AG04449 (cell line): ENCODE data around the gene TNS1.

Experiments used
- CTCF ChIA-PET: fragments of 350-600 bp; formaldehyde crosslinking; extraction: SDS; loops from one replicate; lab custom pipeline; 2021; ENCODE audit warnings: antibody characterized with exemption; lab: Yijun Ruan, JAX
- POLR2A ChIA-PET: fragments of 400-600, 350-600 bp; formaldehyde crosslinking; extraction: SDS; loops from one replicate; lab custom pipeline; 2020; ENCODE audit warnings: antibody characterized with exemption, inconsistent platforms; lab: Yijun Ruan, JAX
- DNase-seq: peaks from one replicate; pipeline ENCODE4 v3.0.0-alpha.2; 2010; ENCODE audit warnings: low read depth, low spot score
- H3K4me3 ChIP-seq: 2 replicates; pipeline ENCODE4 v1.5.1; 2011; ENCODE audit warnings: low read depth, mild to moderate bottlenecking, control low read depth, low read length
- TF ChIP-seq, protein P1 (sequence below): IDR thresholded peaks from one replicate; pipeline ENCODE4 v1.5.1; 2011; ENCODE audit warnings: mild to moderate bottlenecking, moderate library complexity, low read length, control low read depth, inconsistent platforms; ENCODE audit not compliant: insufficient read depth; ENCODE audit errors: missing control alignments

Gene TNS1

GRCh38 chr2:217784996-217785543, 217.7 kb downstream of the TNS1 start:
- no peak for DNase-seq
- ChIA-PET POLR2A (interaction anchor here (0.9 kb wide), 1 partner anchor 73 kb away, joined by 3 read pairs; no protein-coding TSS in a partner anchor), CTCF (interaction anchor here (0.8 to 8.5 kb wide), 47 partner anchors 9 to 387 kb away, joined by 3 to 154 read pairs (median 9); partner anchors contain the start of gene RUFY4)
- TF ChIP-seq, protein P1, sequence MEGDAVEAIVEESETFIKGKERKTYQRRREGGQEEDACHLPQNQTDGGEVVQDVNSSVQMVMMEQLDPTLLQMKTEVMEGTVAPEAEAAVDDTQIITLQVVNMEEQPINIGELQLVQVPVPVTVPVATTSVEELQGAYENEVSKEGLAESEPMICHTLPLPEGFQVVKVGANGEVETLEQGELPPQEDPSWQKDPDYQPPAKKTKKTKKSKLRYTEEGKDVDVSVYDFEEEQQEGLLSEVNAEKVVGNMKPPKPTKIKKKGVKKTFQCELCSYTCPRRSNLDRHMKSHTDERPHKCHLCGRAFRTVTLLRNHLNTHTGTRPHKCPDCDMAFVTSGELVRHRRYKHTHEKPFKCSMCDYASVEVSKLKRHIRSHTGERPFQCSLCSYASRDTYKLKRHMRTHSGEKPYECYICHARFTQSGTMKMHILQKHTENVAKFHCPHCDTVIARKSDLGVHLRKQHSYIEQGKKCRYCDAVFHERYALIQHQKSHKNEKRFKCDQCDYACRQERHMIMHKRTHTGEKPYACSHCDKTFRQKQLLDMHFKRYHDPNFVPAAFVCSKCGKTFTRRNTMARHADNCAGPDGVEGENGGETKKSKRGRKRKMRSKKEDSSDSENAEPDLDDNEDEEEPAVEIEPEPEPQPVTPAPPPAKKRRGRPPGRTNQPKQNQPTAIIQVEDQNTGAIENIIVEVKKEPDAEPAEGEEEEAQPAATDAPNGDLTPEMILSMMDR: no peak
- H3K4me3 ChIP-seq: no peak overlapping the region

GRCh38 chr2:217783243-217783642, 219.6 kb downstream of the TNS1 start:
- TF ChIP-seq, protein P1: no peak
- ChIA-PET CTCF (interaction anchor here (1.0 to 1.7 kb wide), 9 partner anchors 8 to 287 kb away, joined by 3 to 11 read pairs (median 3); partner anchors contain the start of gene RUFY4), POLR2A (no interaction called here)
- no peak for DNase-seq
- H3K4me3 ChIP-seq: no peak overlapping the region

GRCh38 chr2:217777906-217778305, 224.9 kb downstream of the TNS1 start:
- CTCF ChIA-PET: interaction anchor here (0.9 to 9.5 kb wide), 5 partner anchors 11 to 296 kb away, joined by 3 to 154 read pairs (median 3); no protein-coding TSS in a partner anchor
- DNase-seq: no peak

DNA sequence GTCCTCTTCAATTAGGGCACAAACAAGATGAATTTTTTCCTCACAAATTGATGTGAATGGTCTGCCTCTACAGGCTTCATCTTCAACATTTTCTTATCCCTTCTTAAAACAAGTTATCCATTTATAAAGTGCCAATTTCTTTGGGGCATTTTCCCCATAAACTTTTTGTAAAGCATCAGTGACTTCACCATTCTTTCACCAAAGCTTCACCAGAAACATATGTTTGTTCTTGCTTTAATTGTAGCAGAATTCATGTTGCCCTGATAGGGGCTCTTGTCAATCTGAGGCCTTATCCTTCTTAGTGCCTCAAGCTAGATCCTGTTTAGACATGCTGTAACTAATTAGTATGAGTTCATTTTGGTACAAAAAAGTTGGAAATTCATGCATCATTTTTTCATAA, 226.2 kb downstream of the TNS1 start:
- H3K4me3 ChIP-seq: no peak overlapping the region
- TF ChIP-seq, protein P1: no peak
- ChIA-PET POLR2A (no interaction called here), CTCF (interaction anchor here (0.7 to 9.5 kb wide), 5 partner anchors 12 to 297 kb away, joined by 3 to 154 read pairs (median 3); no protein-coding TSS in a partner anchor)
- DNase-seq: no peak

More at GRCh38 chr2:217777906-217778305, 224.9 kb downstream of the TNS1 start:
- no peak overlapping the region for H3K4me3 ChIP-seq
- POLR2A ChIA-PET: no interaction called here
- TF ChIP-seq, protein P1: no peak

DNA sequence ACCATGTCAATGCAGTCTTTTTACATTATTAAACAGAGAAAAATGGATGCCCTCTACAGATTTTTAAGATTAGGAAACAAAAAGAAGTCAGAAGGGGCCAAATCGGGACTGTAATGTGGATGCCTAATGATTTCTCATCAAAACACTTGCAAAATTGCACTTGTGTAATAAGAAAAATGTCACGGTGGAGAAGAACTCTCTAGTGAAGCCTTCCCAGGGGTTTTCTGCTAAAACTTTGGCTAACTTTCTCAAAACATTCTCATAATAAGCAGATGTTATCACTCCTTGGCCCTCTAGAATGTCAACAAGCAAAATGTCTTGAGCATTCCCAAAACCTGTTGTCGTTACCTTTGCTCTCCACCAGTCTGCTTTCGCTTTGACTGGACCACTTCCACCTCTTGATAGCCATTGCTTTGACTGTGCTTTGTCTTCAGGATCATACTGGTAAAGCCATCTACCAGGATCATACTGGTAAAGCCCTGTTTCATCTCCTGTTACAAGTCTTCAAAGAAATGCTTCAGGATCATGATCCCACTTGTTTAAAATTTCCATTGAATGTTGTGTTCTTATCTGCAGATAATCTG, 226.8 kb downstream of the TNS1 start:
- TF ChIP-seq, protein P1: no peak
- CTCF ChIA-PET: interaction anchor here (9.5 kb wide), 1 partner anchor 12 kb away, joined by 154 read pairs; no protein-coding TSS in a partner anchor
- no peak for DNase-seq
- no peak overlapping the region for H3K4me3 ChIP-seq
- POLR2A ChIA-PET: no interaction called here

- TF ChIP-seq, protein P1: no peak
- POLR2A ChIA-PET: no interaction called here
- no peak for DNase-seq
- CTCF ChIA-PET: interaction anchor here (0.6 to 9.5 kb wide), 4 partner anchors 10 to 220 kb away, joined by 4 to 154 read pairs (median 5); no protein-coding TSS in a partner anchor
- no peak overlapping the region for H3K4me3 ChIP-seq
Measured at GRCh38 chr2:217774232-217774631, 228.6 kb downstream of the TNS1 start.
